Duodenal mucosa (tissue), 2 donors: ENCODE measurements around the gene PIP4K2C.
A peak's percentile ranks its signal among the peaks of the same experiment; 100 is the strongest.

ENCODE experiments used
- H3K27ac ChIP-seq: one replicate; pipeline ENCODE4 v1.7.0; 2013; ENCODE audit warnings: low read depth, low read length
- H3K27me3 ChIP-seq, 2 donors: one replicate each; pipeline ENCODE4 v1.7.0; 2013; ENCODE audit warnings: low read length in 2 of 2, control low read depth in 1 of 2; ENCODE audit not compliant: insufficient read depth in 2 of 2, control insufficient read depth in 1 of 2
- H3K36me3 ChIP-seq, 2 donors: one replicate each; pipeline ENCODE4 v1.7.0; 2013; ENCODE audit warnings: low read length in 2 of 2, control low read depth in 1 of 2; ENCODE audit not compliant: insufficient read depth in 2 of 2, control insufficient read depth in 1 of 2
- H3K4me1 ChIP-seq, 2 donors: one replicate each; pipeline ENCODE4 v1.7.0; 2013; ENCODE audit warnings: low read length in 2 of 2, control low read depth in 1 of 2; ENCODE audit not compliant: insufficient read depth in 2 of 2, control insufficient read depth in 1 of 2
- H3K4me3 ChIP-seq, 2 donors: one replicate each; pipeline ENCODE4 v1.7.0; 2013; ENCODE audit warnings: low read length in 2 of 2, low read depth in 1 of 2
- H3K9ac ChIP-seq, 2 donors: one replicate each; pipeline ENCODE4 v1.7.0; 2013; ENCODE audit warnings: low read length in 2 of 2, low read depth in 1 of 2
- H3K9me3 ChIP-seq, 2 donors: one replicate each; pipeline ENCODE4 v1.7.0; 2013; ENCODE audit warnings: low read length in 2 of 2, control low read depth in 1 of 2; ENCODE audit not compliant: control insufficient read depth in 1 of 2

The PIP4K2C gene

GRCh38 chr12:57609101-57609780 is 18.2 kb downstream of the PIP4K2C start:
- peaks cover 8 to 17% of the 10 kb centered on the region in 2 donors for H3K4me1 ChIP-seq
- H3K27me3 ChIP-seq: peaks cover 32 to 41% of the 10 kb centered on the region in 2 donors
- no peak overlapping the region for H3K9ac ChIP-seq
- H3K36me3 ChIP-seq: no peaks in the 10 kb centered on the region
- H3K9me3 ChIP-seq: no peaks in the 10 kb centered on the region
- peak overlapping the region; percentile 20 for H3K27ac ChIP-seq
- no peak overlapping the region for H3K4me3 ChIP-seq

GRCh38 chr12:57609781-57610553 is 19.0 kb downstream of the PIP4K2C start:
- Histone ChIP-seq H3K4me3 (peak overlapping the region; percentile 57 to 61), H3K4me1 (peaks cover 4 to 13% of the 10 kb centered on the region in 2 donors), H3K9ac (peak overlapping the region in 1 of 2 donors; percentile 23), H3K36me3 (no peaks in the 10 kb centered on the region), H3K27ac (peak overlapping the region; percentile 32), H3K9me3 (no peaks in the 10 kb centered on the region), H3K27me3 (peaks cover 33 to 49% of the 10 kb centered on the region in 2 donors)

- H3K4me3 ChIP-seq: peak overlapping the region; percentile 57 to 61
- H3K36me3 ChIP-seq: no peaks in the 10 kb centered on the region
- peaks cover 34 to 48% of the 10 kb centered on the region in 2 donors for H3K27me3 ChIP-seq
- peaks cover 0 to 8% of the 10 kb centered on the region in 2 donors for H3K4me1 ChIP-seq
- no peaks in the 10 kb centered on the region for H3K9me3 ChIP-seq
- H3K9ac ChIP-seq: peak overlapping the region in 1 of 2 donors; percentile 23
- peak overlapping the region; percentile 32 for H3K27ac ChIP-seq
Observed at GRCh38 chr12:57610554-57611107, 19.6 kb downstream of the PIP4K2C start.

GRCh38 chr12:57611108-57611826 is 20.3 kb downstream of the PIP4K2C start, which contains the start of gene ARHGEF25:
Gene ARHGEF25, plus strand, starts transcription at chr12:57611435. Its CDS starts 460 bp downstream, at chr12:57611895.
- Histone ChIP-seq H3K4me3 (peak within 1 kb of the TSS; percentile 57 to 61), H3K9ac (peak within 1 kb of the TSS in 1 of 2 donors; percentile 23), H3K36me3 (no peaks in the 10 kb centered on the region), H3K27ac (peak within 1 kb of the TSS; percentile 32), H3K27me3 (peaks cover 37 to 49% of the 10 kb centered on the region in 2 donors), H3K9me3 (no peaks in the 10 kb centered on the region), H3K4me1 (peaks cover 0 to 8% of the 10 kb centered on the region in 2 donors)

- Histone ChIP-seq H3K27me3 (peaks cover 37 to 52% of the 10 kb centered on the region in 2 donors), H3K36me3 (no peaks in the 10 kb centered on the region), H3K9ac (no peak overlapping the region), H3K4me1 (peaks cover 0 to 8% of the 10 kb centered on the region in 2 donors), H3K27ac (no peak overlapping the region), H3K9me3 (no peaks in the 10 kb centered on the region), H3K4me3 (no peak overlapping the region)
Observed at GRCh38 chr12:57611827-57612710, 21.1 kb downstream of the PIP4K2C start.

- Histone ChIP-seq H3K9ac (no peak overlapping the region), H3K27me3 (peaks cover 41 to 58% of the 10 kb centered on the region in 2 donors), H3K36me3 (no peaks in the 10 kb centered on the region), H3K27ac (no peak overlapping the region), H3K4me3 (no peak overlapping the region), H3K9me3 (no peaks in the 10 kb centered on the region), H3K4me1 (peaks cover 0 to 8% of the 10 kb centered on the region in 2 donors)
Observed at GRCh38 chr12:57612711-57613426, 21.9 kb downstream of the PIP4K2C start.

- Histone ChIP-seq H3K4me1 (peaks cover 0 to 8% of the 10 kb centered on the region in 2 donors), H3K9ac (no peak overlapping the region), H3K27ac (no peak overlapping the region), H3K27me3 (peaks cover 44 to 62% of the 10 kb centered on the region in 2 donors), H3K36me3 (no peaks in the 10 kb centered on the region), H3K4me3 (no peak overlapping the region), H3K9me3 (no peaks in the 10 kb centered on the region)
Observed at GRCh38 chr12:57613427-57614109, 22.6 kb downstream of the PIP4K2C start.

- peaks cover 0 to 12% of the 10 kb centered on the region in 2 donors for H3K4me1 ChIP-seq
- H3K27me3 ChIP-seq: peaks cover 47 to 68% of the 10 kb centered on the region in 2 donors
- H3K9me3 ChIP-seq: no peaks in the 10 kb centered on the region
- H3K4me3 ChIP-seq: no peak overlapping the region
- H3K27ac ChIP-seq: no peak overlapping the region
- H3K9ac ChIP-seq: no peak overlapping the region
- no peaks in the 10 kb centered on the region for H3K36me3 ChIP-seq
Observed at GRCh38 chr12:57614178-57614947, 23.4 kb downstream of the PIP4K2C start.
